HepG2 (cell line): ENCODE measurements around the gene SPRYD3. TPM values are rescaled to one million over a fixed set of nuclear protein-coding genes. Genes with fewer than 3 reads are reported as not detected.

Experiments used
- ASH2L ChIP-seq: fragments of 300-600, 200-600 bp; sonication (generic); IDR thresholded peaks from 2 replicates; pipeline ENCODE4 v1.7.0; 2017; ENCODE audit warnings: low read depth, mild to moderate bottlenecking, moderate library complexity, mixed read lengths, low read length; ENCODE audit not compliant: insufficient read length
- FOXJ3 ChIP-seq: sonication (generic); formaldehyde crosslinking; IDR thresholded peaks from 2 replicates; pipeline ENCODE4 v1.4.0; 2020; ENCODE audit warnings: missing genetic modification reagents, mild to moderate bottlenecking, borderline replicate concordance
- JUN ChIP-seq: sonication (generic); formaldehyde crosslinking; IDR thresholded peaks from 2 replicates; pipeline ENCODE4 v1.4.0; 2020; ENCODE audit warnings: mild to moderate bottlenecking, missing genetic modification reagents
- MED1 ChIP-seq: sonication (generic); formaldehyde crosslinking; IDR thresholded peaks from 2 replicates; pipeline ENCODE4 v1.4.0; 2020; ENCODE audit warnings: missing genetic modification reagents
- PPARG ChIP-seq: conservative IDR thresholded peaks from 2 replicates; pipeline ENCODE4 v1.6.1; 2016; ENCODE audit warnings: missing biosample characterization, missing genetic modification reagents
- REPIN1 ChIP-seq: sonication (generic); formaldehyde crosslinking; IDR thresholded peaks from 2 replicates; pipeline ENCODE4 v1.8.0; 2022; ENCODE audit warnings: missing genetic modification reagents, low read depth, mild to moderate bottlenecking, borderline replicate concordance
- RFX3 ChIP-seq: IDR thresholded peaks from 2 replicates; pipeline ENCODE4 v1.6.1; 2016; ENCODE audit warnings: missing biosample characterization, missing genetic modification reagents
- TBL1XR1 ChIP-seq: fragments of 150-350 bp; IDR thresholded peaks from 2 replicates; pipeline ENCODE4 v1.6.1; 2014; ENCODE audit warnings: borderline replicate concordance, low read length; ENCODE audit not compliant: partially characterized antibody
- TEAD2 ChIP-seq: sonication (generic); formaldehyde crosslinking; IDR thresholded peaks from 2 replicates; pipeline ENCODE4 v1.9.0; 2021; ENCODE audit warnings: missing genetic modification reagents
- ZNF253 ChIP-seq: sonication (generic); formaldehyde crosslinking; IDR thresholded peaks from 2 replicates; pipeline ENCODE4 v1.8.0; 2022; ENCODE audit warnings: mild to moderate bottlenecking, missing genetic modification reagents, borderline replicate concordance
- ZNF343 ChIP-seq: sonication (generic); formaldehyde crosslinking; IDR thresholded peaks from 2 replicates; pipeline ENCODE4 v1.4.0; 2020; ENCODE audit warnings: mild to moderate bottlenecking, missing genetic modification reagents
- ZNF724P ChIP-seq: sonication (generic); formaldehyde crosslinking; IDR thresholded peaks from 2 replicates; pipeline ENCODE4 v1.8.0; 2022; ENCODE audit warnings: missing genetic modification reagents, borderline replicate concordance
- polyA plus RNA-seq, 8 experiments: library from polyadenylated mRNA; depleted of rRNA in 3 of 8; stranded (reverse) in 7 of 8; unstranded in 1 of 8; fragments of >200 nt; fragmentation: Illumina TruSeq in 4 of 8; extraction: Trizol in 4 of 8; gene quantifications; 2 replicates each; pipeline versions ENCODE4 v1.2.1 to v1.2.3, GENCODE V29; 2011 to 2016; ENCODE audit warnings: low read depth in 4 of 8, missing spikeins in 1 of 8, mixed read lengths in 1 of 8; ENCODE audit not compliant: insufficient read depth in 1 of 8
- total RNA-seq, 5 experiments: library from RNA; depleted of rRNA; stranded (reverse); fragments of >200 nt; fragmentation: Illumina TruSeq; extraction: Trizol; gene quantifications; 2 replicates each; pipeline ENCODE4 v1.2.3, GENCODE V29; 2016; ENCODE audit warnings: low read depth in 1 of 5
- TF ChIP-seq, protein P1 (sequence below): sonication (generic); formaldehyde crosslinking; IDR thresholded peaks from 2 replicates; pipeline ENCODE4 v1.8.0; 2022; ENCODE audit warnings: mild to moderate bottlenecking, missing genetic modification reagents, borderline replicate concordance
- TF ChIP-seq, protein P2 (sequence below): fragments of 450-650 bp; IDR thresholded peaks from 2 replicates; pipeline ENCODE4 v1.6.1; 2017; ENCODE audit warnings: mild to moderate bottlenecking
- TF ChIP-seq, protein P3 (sequence below): sonication (generic); formaldehyde crosslinking; IDR thresholded peaks from 2 replicates; pipeline ENCODE4 v1.5.1; 2020; ENCODE audit warnings: missing genetic modification reagents, mild to moderate bottlenecking, borderline replicate concordance
- TF ChIP-seq, protein P4 (sequence below): sonication (generic); formaldehyde crosslinking; conservative IDR thresholded peaks from 2 replicates; pipeline ENCODE4 v1.8.0; 2022; ENCODE audit warnings: missing genetic modification reagents
- TF ChIP-seq, protein P5 (sequence below): sonication (generic); formaldehyde crosslinking; IDR thresholded peaks from 2 replicates; pipeline ENCODE4 v1.4.0; 2020; ENCODE audit warnings: missing genetic modification reagents, borderline replicate concordance

Gene SPRYD3
- total and polyA plus RNA-seq, 2 of the 13 experiments (the other 11 are each of a cell fraction or from before 2014, with no cell fraction given), result 9.0 to 9.2 TPM

DNA sequence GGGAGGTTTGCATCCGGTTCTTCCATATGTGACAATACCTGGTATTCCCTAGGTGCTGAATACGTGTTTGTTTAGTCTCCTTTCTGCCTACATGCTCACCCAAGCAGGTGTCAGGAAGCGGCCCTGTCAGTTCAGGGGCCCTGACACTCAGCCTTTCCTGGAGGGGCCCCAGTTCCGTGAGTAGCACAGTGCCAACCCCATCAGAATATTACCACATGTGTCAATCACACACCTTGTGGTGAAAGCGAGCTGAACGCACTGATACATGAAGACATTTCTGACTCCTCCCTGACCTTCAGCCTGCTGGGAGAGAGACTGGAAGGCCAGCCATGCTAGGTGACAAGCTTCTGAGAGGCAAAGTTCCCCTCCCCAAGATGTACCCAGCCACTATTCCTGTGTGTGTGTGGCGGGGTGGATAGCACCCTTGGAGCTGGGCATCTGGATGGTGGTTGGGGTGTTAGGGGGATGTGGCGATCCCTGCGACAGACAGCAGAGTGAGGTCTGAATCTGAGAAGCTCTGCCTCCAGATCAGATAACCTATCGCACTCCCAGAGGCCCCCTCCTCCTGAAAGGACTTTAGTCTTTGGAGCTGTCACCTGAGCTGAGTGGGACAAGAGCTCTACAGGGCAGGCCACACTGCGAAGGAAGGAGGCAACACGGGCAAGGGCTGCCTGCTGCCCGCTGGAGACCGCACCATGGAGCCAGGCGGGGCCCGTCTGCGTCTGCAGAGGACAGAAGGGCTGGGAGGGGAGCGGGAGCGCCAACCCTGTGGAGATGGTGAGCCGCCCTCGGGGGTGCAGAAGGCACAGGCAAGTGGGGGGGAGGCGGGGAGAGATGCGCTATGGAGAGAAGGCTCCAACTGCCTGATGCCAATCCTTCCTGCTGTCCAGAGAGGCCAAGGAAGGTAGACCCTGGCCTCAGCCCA lies 24.0 kb upstream of the SPRYD3 start, which contains the start of gene SOAT2 (continued):
- TF ChIP-seq, protein P1, sequence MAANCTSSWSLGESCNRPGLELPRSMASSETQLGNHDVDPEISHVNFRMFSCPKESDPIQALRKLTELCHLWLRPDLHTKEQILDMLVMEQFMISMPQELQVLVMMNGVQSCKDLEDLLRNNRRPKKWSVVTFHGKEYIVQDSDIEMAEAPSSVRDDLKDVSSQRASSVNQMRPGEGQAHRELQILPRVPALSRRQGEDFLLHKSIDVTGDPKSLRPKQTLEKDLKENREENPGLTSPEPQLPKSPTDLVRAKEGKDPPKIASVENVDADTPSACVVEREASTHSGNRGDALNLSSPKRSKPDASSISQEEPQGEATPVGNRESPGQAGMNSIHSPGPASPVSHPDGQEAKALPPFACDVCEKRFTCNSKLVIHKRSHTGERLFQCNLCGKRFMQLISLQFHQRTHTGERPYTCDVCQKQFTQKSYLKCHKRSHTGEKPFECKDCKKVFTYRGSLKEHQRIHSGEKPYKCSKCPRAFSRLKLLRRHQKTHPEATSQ (CRISPR knock-in tag), result no peak
- TF ChIP-seq TBL1XR1, result no peak
- TF ChIP-seq PPARG (CRISPR knock-in tag), result no peak; the same call in none of the 2 replicates
- TF ChIP-seq ZNF724P (CRISPR knock-in tag), result no peak
- peak; percentile 71; the same call in 1 of the 2 replicates for TF ChIP-seq ZNF343 (CRISPR knock-in tag)
- peak; percentile 20; the same call in 1 of the 2 replicates for TF ChIP-seq FOXJ3
- no peak for TF ChIP-seq REPIN1 (CRISPR knock-in tag)
- TF ChIP-seq MED1 (CRISPR knock-in tag), result no peak
- TF ChIP-seq, protein P2, sequence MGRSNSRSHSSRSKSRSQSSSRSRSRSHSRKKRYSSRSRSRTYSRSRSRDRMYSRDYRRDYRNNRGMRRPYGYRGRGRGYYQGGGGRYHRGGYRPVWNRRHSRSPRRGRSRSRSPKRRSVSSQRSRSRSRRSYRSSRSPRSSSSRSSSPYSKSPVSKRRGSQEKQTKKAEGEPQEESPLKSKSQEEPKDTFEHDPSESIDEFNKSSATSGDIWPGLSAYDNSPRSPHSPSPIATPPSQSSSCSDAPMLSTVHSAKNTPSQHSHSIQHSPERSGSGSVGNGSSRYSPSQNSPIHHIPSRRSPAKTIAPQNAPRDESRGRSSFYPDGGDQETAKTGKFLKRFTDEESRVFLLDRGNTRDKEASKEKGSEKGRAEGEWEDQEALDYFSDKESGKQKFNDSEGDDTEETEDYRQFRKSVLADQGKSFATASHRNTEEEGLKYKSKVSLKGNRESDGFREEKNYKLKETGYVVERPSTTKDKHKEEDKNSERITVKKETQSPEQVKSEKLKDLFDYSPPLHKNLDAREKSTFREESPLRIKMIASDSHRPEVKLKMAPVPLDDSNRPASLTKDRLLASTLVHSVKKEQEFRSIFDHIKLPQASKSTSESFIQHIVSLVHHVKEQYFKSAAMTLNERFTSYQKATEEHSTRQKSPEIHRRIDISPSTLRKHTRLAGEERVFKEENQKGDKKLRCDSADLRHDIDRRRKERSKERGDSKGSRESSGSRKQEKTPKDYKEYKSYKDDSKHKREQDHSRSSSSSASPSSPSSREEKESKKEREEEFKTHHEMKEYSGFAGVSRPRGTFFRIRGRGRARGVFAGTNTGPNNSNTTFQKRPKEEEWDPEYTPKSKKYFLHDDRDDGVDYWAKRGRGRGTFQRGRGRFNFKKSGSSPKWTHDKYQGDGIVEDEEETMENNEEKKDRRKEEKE, result no peak
- TF ChIP-seq, protein P3, sequence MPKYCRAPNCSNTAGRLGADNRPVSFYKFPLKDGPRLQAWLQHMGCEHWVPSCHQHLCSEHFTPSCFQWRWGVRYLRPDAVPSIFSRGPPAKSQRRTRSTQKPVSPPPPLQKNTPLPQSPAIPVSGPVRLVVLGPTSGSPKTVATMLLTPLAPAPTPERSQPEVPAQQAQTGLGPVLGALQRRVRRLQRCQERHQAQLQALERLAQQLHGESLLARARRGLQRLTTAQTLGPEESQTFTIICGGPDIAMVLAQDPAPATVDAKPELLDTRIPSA (CRISPR knock-in tag), result no peak
- no peak for TF ChIP-seq ASH2L
- TF ChIP-seq JUN (CRISPR knock-in tag), result no peak; the same call in 1 of the 2 replicates
- TF ChIP-seq, protein P4, sequence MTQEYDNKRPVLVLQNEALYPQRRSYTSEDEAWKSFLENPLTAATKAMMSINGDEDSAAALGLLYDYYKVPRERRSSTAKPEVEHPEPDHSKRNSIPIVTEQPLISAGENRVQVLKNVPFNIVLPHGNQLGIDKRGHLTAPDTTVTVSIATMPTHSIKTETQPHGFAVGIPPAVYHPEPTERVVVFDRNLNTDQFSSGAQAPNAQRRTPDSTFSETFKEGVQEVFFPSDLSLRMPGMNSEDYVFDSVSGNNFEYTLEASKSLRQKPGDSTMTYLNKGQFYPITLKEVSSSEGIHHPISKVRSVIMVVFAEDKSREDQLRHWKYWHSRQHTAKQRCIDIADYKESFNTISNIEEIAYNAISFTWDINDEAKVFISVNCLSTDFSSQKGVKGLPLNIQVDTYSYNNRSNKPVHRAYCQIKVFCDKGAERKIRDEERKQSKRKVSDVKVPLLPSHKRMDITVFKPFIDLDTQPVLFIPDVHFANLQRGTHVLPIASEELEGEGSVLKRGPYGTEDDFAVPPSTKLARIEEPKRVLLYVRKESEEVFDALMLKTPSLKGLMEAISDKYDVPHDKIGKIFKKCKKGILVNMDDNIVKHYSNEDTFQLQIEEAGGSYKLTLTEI (CRISPR knock-in tag), result no peak
- no peak for TF ChIP-seq ZNF253 (CRISPR knock-in tag)
- TF ChIP-seq RFX3 (CRISPR knock-in tag), result no peak
- TF ChIP-seq, protein P5, sequence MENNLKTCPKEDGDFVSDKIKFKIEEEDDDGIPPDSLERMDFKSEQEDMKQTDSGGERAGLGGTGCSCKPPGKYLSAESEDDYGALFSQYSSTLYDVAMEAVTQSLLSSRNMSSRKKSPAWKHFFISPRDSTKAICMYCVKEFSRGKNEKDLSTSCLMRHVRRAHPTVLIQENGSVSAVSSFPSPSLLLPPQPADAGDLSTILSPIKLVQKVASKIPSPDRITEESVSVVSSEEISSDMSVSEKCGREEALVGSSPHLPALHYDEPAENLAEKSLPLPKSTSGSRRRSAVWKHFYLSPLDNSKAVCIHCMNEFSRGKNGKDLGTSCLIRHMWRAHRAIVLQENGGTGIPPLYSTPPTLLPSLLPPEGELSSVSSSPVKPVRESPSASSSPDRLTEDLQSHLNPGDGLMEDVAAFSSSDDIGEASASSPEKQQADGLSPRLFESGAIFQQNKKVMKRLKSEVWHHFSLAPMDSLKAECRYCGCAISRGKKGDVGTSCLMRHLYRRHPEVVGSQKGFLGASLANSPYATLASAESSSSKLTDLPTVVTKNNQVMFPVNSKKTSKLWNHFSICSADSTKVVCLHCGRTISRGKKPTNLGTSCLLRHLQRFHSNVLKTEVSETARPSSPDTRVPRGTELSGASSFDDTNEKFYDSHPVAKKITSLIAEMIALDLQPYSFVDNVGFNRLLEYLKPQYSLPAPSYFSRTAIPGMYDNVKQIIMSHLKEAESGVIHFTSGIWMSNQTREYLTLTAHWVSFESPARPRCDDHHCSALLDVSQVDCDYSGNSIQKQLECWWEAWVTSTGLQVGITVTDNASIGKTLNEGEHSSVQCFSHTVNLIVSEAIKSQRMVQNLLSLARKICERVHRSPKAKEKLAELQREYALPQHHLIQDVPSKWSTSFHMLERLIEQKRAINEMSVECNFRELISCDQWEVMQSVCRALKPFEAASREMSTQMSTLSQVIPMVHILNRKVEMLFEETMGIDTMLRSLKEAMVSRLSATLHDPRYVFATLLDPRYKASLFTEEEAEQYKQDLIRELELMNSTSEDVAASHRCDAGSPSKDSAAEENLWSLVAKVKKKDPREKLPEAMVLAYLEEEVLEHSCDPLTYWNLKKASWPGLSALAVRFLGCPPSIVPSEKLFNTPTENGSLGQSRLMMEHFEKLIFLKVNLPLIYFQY (CRISPR knock-in tag), result no peak
- no peak for TF ChIP-seq TEAD2 (CRISPR knock-in tag)
